HEK293T (cell line): ENCODE measurements around the gene CNKSR3.

Experiments
- CTCF ChIA-PET: fragments of 350-600 bp; formaldehyde crosslinking; extraction: SDS; loops from one replicate; lab custom pipeline; 2021; ENCODE audit warnings: antibody characterized with exemption, inconsistent platforms; lab: Yijun Ruan, JAX
- POLR2A ChIA-PET: fragments of 350-600 bp; formaldehyde crosslinking; extraction: SDS; loops from one replicate; lab custom pipeline; 2020; ENCODE audit warnings: antibody characterized with exemption, inconsistent platforms; lab: Yijun Ruan, JAX
- DNase-seq: peaks from one replicate; pipeline ENCODE4 v3.0.0; 2012; ENCODE audit warnings: mixed read lengths; ENCODE audit errors: extremely low spot score
- ARNT ChIP-seq: fragments of 450-650 bp; IDR thresholded peaks from 2 replicates; pipeline ENCODE4 v1.6.1; 2017; ENCODE audit warnings: mild to moderate bottlenecking
- BHLHE40 ChIP-seq: fragments of 450-650 bp; IDR thresholded peaks from 2 replicates; pipeline ENCODE4 v1.6.1; 2016; ENCODE audit warnings: mild to moderate bottlenecking, moderate library complexity, borderline replicate concordance
- CTBP1 ChIP-seq: fragments of 450-650 bp; IDR thresholded peaks from 2 replicates; pipeline ENCODE4 v1.6.1; 2016; ENCODE audit warnings: borderline replicate concordance
- ELF4 ChIP-seq: fragments of 450-650 bp; IDR thresholded peaks from 2 replicates; pipeline ENCODE4 v1.6.1; 2017; ENCODE audit warnings: antibody characterized with exemption
- FOXA1 ChIP-seq: fragments of 450-650 bp; IDR thresholded peaks from 2 replicates; pipeline ENCODE4 v1.6.1; 2016; ENCODE audit warnings: mild to moderate bottlenecking
- FOXK2 ChIP-seq: fragments of 450-650 bp; IDR thresholded peaks from 2 replicates; pipeline ENCODE4 v1.6.1; 2016; ENCODE audit warnings: mild to moderate bottlenecking
- FOXM1 ChIP-seq: fragments of 450-650 bp; IDR thresholded peaks from 2 replicates; pipeline ENCODE4 v1.6.1; 2017; ENCODE audit warnings: mild to moderate bottlenecking, borderline replicate concordance
- HDGF ChIP-seq: fragments of 450-650 bp; IDR thresholded peaks from 2 replicates; pipeline ENCODE4 v1.6.1; 2017; ENCODE audit warnings: antibody characterized with exemption, borderline replicate concordance
- L3MBTL2 ChIP-seq: fragments of 450-650 bp; conservative IDR thresholded peaks from 2 replicates; pipeline ENCODE4 v1.6.1; 2016; ENCODE audit warnings: mild to moderate bottlenecking
- LEF1 ChIP-seq: fragments of 450-650 bp; IDR thresholded peaks from 2 replicates; pipeline ENCODE4 v1.6.1; 2017; ENCODE audit warnings: mild to moderate bottlenecking, borderline replicate concordance
- NFRKB ChIP-seq: fragments of 450-650 bp; IDR thresholded peaks from 2 replicates; pipeline ENCODE4 v1.6.1; 2016; ENCODE audit warnings: mild to moderate bottlenecking, moderate library complexity
- SP1 ChIP-seq: fragments of 450-650 bp; IDR thresholded peaks from 2 replicates; pipeline ENCODE4 v1.6.1; 2017
- SUZ12 ChIP-seq: fragments of 450-650 bp; IDR thresholded peaks from 2 replicates; pipeline ENCODE4 v1.6.1; 2016; ENCODE audit warnings: mild to moderate bottlenecking
- TARDBP ChIP-seq: fragments of 450-650 bp; IDR thresholded peaks from 2 replicates; pipeline ENCODE4 v1.6.1; 2016
- ZNF384 ChIP-seq: fragments of 450-650 bp; IDR thresholded peaks from 2 replicates; pipeline ENCODE4 v1.6.1; 2016
- TF ChIP-seq, protein P1 (sequence below): fragments of 450-650 bp; IDR thresholded peaks from 2 replicates; pipeline ENCODE4 v1.6.1; 2016

The CNKSR3 gene

DNA sequence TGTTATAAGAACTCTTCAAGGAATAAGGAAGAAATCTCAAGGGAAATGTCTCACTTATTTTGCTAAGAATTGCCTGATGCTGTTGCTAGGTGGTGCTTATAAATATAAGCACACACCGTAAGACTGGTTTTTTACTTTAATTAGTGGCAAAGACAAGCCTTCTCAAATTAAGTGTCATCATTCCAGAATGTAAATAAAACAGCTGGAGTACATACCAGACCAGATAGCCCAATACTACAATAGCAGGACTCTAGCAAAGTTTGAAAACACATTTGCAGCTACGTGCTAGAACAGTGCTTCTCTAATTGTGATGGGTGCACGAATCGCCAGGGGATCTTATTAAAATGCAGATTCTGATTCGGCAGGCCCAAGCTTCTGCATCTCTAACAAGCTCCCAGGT lies 6.8 kb downstream of the CNKSR3 start:
- POLR2A ChIA-PET = interaction anchor here (1.2 kb wide), 1 partner anchor 9 kb away, joined by 4 read pairs; no protein-coding TSS in a partner anchor
- DNase-seq = no peak
- TF ChIP-seq FOXA1 (no peak), ELF4 (no peak), TARDBP (no peak), ARNT (no peak), ZNF384 (no peak), FOXK2 (no peak), SP1 (no peak), LEF1 (no peak), FOXM1 (no peak)
- CTCF ChIA-PET = interaction anchor here (0.6 kb wide), 1 partner anchor 9 kb away, joined by 4 read pairs; no protein-coding TSS in a partner anchor

DNA sequence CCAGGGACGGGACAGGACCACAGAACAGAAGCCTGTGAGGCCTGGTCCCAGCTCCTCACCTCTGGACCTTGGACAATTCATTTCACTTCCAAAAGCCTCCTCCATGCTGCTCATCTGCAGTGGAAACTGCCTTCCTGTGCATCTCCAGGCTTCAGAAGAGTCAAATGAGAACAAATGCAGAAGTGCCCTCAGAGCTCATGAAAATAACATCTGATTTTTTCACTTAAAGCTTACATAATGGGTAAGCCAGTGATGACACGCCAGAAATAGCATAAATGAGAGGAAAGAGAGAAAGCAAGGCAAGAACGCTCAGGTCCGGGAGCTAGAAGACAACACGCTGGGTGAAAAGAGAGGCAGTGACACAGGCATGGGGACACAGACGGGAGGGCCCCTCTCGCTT lies 7.9 kb downstream of the CNKSR3 start:
- no peak for DNase-seq
- no peak for TF ChIP-seq ARNT
- no peak for TF ChIP-seq ELF4
- no peak for TF ChIP-seq SP1
- TF ChIP-seq ZNF384 = no peak
- TF ChIP-seq L3MBTL2 = no peak
- ChIA-PET CTCF (interaction anchor here (0.9 kb wide), 1 partner anchor 10 kb away, joined by 5 read pairs; no protein-coding TSS in a partner anchor), POLR2A (no interaction called here)

DNA sequence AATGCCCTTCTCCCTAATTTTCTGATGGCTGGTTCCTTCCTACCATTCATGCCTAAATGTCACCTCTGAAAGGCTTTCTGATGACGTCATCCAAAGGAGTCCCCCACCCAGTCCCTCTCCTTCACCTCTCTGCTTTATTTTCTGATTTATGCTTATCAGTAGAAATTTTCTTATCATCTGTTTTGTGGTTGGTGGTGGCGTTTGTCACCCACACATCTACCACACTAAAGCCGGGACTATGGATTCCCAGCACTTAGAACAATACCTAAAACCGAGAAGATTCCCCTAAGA lies 9.0 kb downstream of the CNKSR3 start:
- CTCF ChIA-PET = interaction anchor here (0.6 to 2.2 kb wide), 8 partner anchors 8 to 112 kb away, joined by 3 to 12 read pairs (median 6); no protein-coding TSS in a partner anchor

DNA sequence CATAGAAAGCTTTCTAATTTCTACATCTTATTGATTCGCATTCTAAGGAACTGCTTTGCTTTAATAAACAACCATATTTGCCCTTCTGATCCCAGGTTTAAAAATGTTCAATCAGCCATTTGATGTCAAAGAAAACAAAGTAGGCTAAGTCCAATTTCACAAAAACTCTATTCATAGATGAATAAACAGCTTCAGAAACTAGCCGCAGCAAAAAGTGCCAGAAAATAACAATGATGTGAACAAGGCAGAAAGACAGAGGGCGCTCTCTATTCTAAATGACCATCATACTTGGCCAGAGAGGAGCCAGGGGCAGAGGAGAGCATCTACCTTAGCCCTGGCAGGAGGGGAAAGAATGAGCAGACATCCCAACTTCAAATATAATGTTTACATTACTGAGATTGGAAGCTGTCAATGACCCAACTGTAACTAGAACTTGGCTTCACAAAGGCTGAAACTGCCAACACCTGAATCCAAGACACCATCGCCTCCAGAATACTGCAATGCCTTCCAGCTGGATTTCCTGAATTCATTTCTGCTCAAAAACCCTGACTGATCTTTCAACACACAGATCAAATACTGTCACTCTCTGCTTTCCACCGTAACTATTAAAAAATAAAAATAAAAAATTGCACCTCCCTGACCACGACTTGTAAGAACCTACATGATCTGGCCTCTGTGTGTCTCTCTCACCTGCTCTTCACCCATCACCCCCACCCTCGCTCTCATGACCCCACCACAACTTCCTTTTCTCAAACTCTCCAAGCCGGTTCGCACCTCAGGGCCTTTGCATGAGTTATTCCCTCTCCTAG lies 9.5 kb downstream of the CNKSR3 start:
- POLR2A ChIA-PET = interaction anchor here (1.8 kb wide), 1 partner anchor 9 kb away, joined by 10 read pairs; the partner anchor contains the start of gene CNKSR3
- peak; percentile 59 for DNase-seq
- TF ChIP-seq ELF4 (no peak), CTBP1 (no peak), SP1 (no peak), BHLHE40 (no peak), FOXM1 (no peak), SUZ12 (no peak), LEF1 (no peak), ARNT (no peak), FOXA1 (no peak), NFRKB (no peak), ZNF384 (no peak), L3MBTL2 (no peak), HDGF (no peak), FOXK2 (no peak), TARDBP (no peak)
- TF ChIP-seq, protein P1, sequence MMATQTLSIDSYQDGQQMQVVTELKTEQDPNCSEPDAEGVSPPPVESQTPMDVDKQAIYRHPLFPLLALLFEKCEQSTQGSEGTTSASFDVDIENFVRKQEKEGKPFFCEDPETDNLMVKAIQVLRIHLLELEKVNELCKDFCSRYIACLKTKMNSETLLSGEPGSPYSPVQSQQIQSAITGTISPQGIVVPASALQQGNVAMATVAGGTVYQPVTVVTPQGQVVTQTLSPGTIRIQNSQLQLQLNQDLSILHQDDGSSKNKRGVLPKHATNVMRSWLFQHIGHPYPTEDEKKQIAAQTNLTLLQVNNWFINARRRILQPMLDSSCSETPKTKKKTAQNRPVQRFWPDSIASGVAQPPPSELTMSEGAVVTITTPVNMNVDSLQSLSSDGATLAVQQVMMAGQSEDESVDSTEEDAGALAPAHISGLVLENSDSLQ = no peak
- CTCF ChIA-PET = interaction anchor here (0.6 to 2.2 kb wide), 20 partner anchors 8 to 1025 kb away, joined by 3 to 12 read pairs (median 4); partner anchors contain the start of gene CNKSR3

More for the DNA sequence above, 9.0 kb downstream of the CNKSR3 start:
- TF ChIP-seq HDGF (no peak), SUZ12 (no peak), FOXM1 (no peak), L3MBTL2 (no peak), FOXK2 (no peak), CTBP1 (no peak), BHLHE40 (no peak), FOXA1 (no peak), SP1 (no peak), TARDBP (no peak), ARNT (no peak), ELF4 (no peak)
- TF ChIP-seq, protein P1 = no peak
- POLR2A ChIA-PET = interaction anchor here (1.8 kb wide), 1 partner anchor 9 kb away, joined by 10 read pairs; the partner anchor contains the start of gene CNKSR3
- DNase-seq = no peak

DNA sequence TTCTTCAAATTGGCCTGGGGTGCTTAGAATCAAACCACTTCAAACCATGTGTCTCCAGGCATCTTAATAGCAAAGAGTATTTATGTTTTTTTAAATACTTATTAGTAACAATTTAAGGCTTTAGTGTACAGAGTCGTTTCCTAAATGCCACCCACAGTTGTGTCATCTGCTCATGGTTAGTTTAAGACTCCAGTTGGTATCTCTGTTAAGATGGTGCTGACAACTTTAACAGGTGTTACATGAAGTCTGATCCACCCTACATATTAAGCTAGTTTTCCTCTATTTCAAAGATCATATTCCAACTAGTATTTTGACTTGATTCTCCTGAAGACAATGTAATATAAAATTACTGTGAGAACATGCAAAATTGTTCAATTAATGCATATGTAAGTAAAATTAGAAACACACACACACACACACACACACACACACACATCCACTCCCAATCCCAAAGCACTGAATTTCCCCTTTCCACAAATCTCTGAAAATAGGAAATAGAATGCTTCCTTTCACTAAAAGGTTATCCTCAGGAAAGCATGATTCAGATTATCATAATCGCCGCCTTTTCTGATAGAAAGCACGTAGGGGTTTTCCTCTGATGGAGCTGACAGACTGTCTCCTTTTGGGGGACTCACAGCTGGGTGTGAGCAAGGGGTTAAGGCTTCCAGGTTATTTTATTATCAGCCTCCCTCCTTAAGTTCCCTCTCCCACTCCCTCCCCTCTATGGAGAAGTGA lies 10.5 kb downstream of the CNKSR3 start:
- TF ChIP-seq ZNF384 = no peak
- no peak for TF ChIP-seq FOXA1
- TF ChIP-seq FOXK2 = no peak
- no peak for TF ChIP-seq LEF1
- no peak for TF ChIP-seq HDGF
- TF ChIP-seq TARDBP = no peak
- TF ChIP-seq SP1 = no peak
- no peak for TF ChIP-seq FOXM1
- no peak for TF ChIP-seq ELF4
- no peak for TF ChIP-seq L3MBTL2
- no peak for TF ChIP-seq BHLHE40
- DNase-seq = no peak
- ChIA-PET POLR2A (interaction anchor here (1.0 to 1.8 kb wide), 2 partner anchors 10 to 16 kb away, joined by 3 to 10 read pairs; partner anchors contain the start of gene CNKSR3), CTCF (interaction anchor here (0.6 to 2.2 kb wide), 17 partner anchors 8 to 176 kb away, joined by 3 to 12 read pairs (median 5); partner anchors contain the start of gene CNKSR3)

DNA sequence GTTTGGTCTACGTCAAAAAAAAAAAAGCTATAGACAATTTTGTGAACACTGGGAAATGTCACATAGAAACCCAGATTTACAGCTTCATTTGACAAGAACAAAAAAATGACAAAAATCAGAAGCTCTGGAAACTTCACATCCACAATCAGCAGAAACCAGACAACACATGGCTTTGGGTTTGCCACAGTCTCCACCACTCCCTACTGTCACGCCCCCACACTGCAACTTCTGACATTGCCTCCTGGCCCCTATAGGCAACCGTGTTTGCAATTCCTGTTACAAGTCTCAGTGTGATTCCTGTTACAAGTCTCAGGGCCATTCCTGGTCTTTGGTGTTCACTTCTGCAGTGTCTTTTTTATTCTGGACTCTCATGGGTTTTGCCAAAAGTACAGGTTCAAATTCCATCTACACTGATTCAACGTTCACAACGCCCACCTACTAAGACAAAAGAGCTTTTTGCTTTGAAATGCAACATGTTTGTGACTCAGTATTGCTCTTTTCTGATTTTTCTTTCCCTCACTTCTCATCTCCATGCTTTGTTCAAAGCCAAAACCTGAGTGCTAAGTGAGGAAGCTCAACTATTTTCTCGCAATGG lies 12.0 kb downstream of the CNKSR3 start:
- TF ChIP-seq HDGF = no peak
- no peak for TF ChIP-seq SP1
- TF ChIP-seq BHLHE40 = no peak
- TF ChIP-seq FOXK2 = no peak
- TF ChIP-seq ELF4 = no peak
- TF ChIP-seq FOXM1 = no peak
- no peak for TF ChIP-seq SUZ12
- TF ChIP-seq TARDBP = no peak
- TF ChIP-seq ZNF384 = no peak
- TF ChIP-seq CTBP1 = no peak
- TF ChIP-seq, protein P1 = no peak
- TF ChIP-seq ARNT = no peak
- TF ChIP-seq NFRKB = no peak
- TF ChIP-seq FOXA1 = no peak
- POLR2A ChIA-PET = no interaction called here
- no peak for DNase-seq
- CTCF ChIA-PET = interaction anchor here (0.6 to 1.1 kb wide), 4 partner anchors 10 to 95 kb away, joined by 3 to 5 read pairs (median 4); no protein-coding TSS in a partner anchor
